ENCODE measurements around the gene MMP24.

MMP24 gene

DNA sequence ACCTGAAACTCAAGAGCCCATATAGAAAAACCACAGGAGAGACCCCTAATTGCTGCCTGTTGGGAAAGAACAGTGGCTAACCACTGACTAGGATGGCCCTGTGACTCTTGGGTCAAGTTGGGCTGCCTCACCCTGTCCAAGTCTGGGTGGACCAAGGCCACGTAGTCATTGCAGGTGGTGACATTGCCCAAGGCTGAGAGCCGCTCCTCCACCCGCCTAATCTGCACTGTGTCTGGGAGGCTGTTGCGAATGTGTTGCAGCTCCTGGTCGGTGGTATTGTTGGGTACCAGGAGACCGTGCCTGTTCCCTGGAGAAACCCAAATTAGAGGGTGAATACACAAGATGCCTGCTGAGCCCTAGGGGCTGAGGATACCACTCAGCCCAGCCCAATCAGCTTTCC lies 54.0 kb downstream of the MMP24 start:
- no peak for DNase-seq

- no peak for DNase-seq
Observed at GRCh38 chr20:35281506-35282101, 55.1 kb downstream of the MMP24 start.

- DNase-seq: peak; percentile 24
Observed at GRCh38 chr20:35283441-35284266, 57.2 kb downstream of the MMP24 start.

DNA sequence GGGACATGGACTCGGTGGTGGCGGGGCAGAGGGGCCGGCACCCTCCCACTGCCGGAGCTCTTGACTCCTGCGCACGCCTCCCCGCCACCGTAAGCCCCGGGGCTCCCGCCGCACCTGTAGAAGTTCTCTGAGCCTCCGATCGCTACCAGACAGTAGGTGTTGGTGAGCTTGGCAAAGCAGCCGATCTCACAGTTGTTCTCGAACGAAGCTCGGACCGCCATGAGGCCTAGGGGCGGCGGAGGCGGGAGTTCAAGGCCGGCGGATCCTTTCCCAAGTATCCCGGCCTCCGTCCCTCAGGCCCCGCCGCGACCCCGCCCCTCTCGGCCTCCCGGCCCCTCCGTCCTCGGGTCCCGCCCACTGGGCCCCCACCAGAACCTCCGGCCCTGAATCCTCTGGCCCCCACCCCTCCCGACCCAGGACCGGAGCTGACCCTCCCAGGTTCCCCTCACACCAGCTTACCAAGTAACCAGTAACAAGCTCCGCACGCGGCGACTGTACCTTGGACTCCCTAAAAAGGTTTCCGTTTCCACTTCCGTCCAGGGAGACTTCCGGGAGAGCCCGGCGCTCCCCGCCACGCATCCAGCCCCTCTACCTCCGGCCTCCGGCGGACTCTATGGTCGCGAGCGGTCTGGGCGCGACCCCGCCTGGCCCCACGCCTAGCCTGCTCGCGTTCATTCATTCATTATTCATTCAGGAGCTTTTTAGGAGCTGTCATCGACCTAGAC lies 57.9 kb downstream of the MMP24 start, which contains the start of gene EIF6:
TSS of gene EIF6 (minus strand) at position 506 of the 725 bp plus-strand sequence. CDS start at position 221, 285 bp downstream.
- peak; percentile 80 for DNase-seq

DNA sequence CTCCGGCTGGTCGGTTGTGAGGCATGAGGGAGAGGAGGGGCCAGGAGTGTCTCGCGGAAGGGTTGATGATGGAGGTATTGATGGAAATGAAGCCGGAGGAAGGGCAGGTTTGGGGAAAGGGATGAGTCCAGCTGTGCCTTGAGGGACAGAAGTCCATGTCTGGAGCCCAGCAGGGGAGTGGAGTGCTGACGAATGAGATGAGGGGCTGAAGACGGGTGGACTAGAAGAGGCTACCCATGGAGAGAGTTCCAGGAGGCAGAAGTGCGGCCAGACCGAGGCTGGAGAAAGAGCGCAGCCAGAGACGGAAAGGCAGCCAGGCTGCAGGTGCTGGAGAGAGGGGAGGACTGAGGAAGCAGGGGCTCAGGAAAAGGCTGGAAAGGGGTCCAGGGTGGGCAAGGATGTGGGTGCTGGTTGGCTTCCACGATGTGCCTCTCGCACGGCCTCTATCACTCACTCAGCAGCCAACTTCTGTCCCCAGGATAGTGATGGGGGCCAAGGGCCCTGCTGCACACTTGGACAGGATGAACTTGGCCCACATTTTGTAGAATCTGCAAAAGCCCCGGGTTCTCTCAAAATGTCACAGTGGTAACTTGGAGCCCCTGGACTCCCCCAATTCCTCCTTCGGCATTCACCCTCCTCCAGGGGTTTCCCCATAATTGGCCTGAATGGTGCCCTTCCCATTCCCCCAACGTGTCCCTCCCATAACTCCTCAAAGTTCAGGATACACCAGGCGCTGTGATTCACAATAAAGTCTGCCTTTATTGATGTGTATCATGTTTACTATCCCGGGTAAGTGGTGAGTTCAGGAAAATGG lies 58.7 kb downstream of the MMP24 start:
- no peak for DNase-seq

DNA sequence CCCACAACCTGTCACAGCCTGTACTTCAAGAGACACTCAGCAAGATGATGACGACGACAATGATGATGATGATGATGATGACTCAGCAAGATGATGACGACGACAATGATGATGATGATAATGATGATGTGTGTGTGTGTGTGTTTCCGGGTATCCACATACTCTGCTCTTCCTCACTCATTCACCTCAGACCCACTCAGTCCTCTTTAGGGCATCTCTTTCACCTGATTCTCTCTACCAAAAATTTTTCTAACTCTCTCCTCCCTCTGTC lies 59.3 kb downstream of the MMP24 start:
- no peak for DNase-seq

DNA sequence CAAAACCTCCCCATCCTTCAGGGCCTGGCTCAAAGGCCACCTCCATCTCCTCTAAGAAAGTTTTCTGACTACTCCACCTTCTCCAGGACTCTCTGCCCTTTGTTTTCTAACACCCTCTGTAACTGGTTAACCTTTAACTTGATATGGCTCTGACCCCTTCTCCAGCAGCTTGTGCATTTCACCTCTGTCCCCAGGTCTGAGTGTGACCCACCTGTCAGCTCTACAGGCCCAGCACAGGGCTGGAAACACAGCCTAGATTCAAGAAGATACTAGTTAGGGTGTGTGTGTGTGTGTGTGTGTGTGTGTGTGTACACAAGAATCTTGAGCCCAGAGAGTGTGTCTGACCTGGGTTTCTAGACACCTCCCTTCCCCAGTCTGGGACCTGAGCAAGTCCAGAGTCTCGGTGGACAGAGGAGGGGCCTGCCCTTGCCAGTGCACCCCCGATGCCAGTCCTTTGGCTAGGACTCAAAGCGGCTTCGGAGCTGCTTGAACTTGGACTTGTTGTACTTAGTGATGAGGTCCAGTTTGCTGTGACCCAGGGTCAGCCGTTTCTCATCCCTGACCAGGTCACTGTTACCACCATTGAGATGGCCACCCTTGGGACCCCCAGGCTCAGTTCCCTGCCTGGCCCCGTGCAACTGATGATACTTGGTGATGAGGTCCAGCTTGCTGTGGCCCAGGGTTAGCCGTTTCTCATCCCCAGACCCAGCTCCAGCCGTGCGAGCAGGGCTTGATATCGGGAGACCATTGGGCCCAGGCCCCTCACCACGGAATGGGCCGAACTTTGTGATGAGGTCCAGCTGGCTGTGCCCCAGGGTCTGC lies 59.8 kb downstream of the MMP24 start:
- no peak for DNase-seq

GRCh38 chr20:35286899-35287508 lies 60.5 kb downstream of the MMP24 start:
- no peak for DNase-seq

DNA sequence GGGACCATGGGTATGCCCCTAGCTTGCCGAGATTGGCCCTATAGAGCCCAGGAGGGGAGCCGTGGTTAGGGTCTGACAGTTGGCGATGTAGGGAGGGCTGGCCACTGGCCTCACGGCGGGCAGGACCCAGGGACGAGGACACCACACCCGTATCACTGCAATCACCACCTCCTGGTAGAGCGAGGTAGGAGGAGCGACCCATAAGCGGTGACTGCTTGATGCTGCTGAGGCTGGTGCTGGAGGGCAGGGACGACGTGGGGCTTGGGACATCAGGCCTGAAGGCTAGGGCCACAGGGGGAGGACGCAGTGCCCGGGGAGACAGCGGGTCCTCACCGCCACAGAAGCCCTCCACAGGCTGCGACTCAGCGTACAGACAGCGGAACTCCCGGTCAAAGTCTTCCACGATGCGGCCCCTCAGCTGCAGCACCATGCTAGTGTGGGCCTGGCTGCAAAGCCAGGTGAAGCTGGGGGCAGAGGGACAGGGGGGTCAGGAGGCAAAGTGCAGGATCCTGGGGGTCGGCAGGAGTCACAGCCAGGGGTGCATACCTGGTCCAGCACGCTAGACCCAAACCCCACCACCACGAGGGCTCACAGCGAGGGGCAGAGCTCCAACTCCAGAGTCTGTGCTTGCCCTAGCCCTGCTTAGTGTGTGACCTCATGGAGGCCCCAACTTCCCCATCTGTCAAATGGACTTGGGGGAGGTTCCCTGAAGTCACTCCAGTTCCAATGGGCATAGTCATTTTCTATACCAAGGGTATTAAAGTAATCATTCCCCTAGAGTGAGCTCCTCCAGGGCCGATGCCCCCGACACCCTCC lies 61.2 kb downstream of the MMP24 start:
- no peak for DNase-seq

- no peak for DNase-seq
Observed at GRCh38 chr20:35288325-35289060, 62.0 kb downstream of the MMP24 start.

- DNase-seq: no peak
Observed at GRCh38 chr20:35290186-35290886, 63.8 kb downstream of the MMP24 start.

DNA sequence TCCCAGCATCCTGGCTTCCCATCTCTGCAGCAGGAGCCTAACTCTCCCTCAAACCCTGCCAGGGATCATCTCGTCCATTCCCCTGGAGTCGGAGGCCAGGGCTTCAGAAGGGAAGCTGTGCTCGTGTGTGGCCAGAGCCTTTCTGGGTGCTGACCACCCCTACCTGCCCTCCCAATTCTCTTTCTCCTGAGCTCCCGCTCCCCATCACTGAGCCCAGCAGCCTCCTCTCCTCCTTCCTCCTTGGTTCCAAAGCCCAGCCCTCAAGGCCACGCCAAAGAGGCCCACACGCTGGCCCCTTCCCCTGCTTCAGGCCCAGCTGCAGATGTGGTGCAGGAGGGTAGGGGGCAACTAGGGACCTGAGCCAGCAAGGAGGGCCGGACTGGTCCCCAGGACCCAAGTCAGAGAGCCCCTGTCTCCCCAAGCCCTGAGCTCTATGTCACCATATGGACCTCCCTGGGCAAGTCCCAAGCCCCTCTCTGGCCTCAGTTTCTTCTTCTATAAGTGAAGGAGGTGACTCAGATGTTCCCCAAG lies 64.5 kb downstream of the MMP24 start:
- no peak for DNase-seq

GRCh38 chr20:35291654-35292503 lies 65.4 kb downstream of the MMP24 start, which contains the start of gene FAM83C:
Gene FAM83C, minus strand, starts transcription at chr20:35292425. Its CDS starts 121 bp downstream, at chr20:35292304.
- no peak for DNase-seq

- no peak for DNase-seq
Observed at GRCh38 chr20:35292504-35293285, 66.2 kb downstream of the MMP24 start.

- no peak for DNase-seq
Observed at GRCh38 chr20:35293303-35294292, 67.1 kb downstream of the MMP24 start.

DNA sequence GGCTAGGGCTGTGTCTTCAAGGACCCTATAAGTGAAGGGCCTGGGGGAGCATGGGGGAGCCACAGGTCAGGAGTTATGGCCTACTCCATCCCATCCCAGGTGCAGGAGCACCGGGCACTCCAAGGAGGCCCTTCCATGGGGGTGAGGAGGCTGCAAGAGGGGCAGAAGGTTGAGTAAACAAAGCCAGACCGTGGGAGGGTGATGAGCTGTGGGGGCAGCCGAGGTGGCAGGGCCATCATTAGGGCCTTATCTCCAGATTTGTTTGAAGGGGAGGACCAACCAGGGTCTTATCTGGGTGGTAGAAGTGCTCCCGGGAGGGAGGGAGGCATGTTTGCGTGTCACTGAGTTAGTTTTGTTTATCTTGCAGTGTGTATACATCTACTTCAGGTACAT lies 67.8 kb downstream of the MMP24 start:
- DNase-seq: no peak
